Prostate gland (tissue), 2 donors: ENCODE measurements around the gene VPS13C.

ENCODE experiments used
- POLR2A ChIP-seq: fragments of 450-650 bp; IDR thresholded peaks from one replicate; pipeline ENCODE4 v1.6.1; 2016; ENCODE audit warnings: antibody characterized with exemption, mild to moderate bottlenecking
- POLR2AphosphoS5 ChIP-seq: sonication (generic); formaldehyde crosslinking; IDR thresholded peaks from one replicate; pipeline ENCODE4 v1.6.1; 2017; ENCODE audit warnings: antibody characterized with exemption
- TF ChIP-seq, protein P1 (sequence below), 4 experiments: fragments of 200-600 bp in 2 of 4; fragments of 450-650 bp in 2 of 4; sonication (generic) in 2 of 4; IDR thresholded peaks; 1 replicate in 3 of 4; 2 replicates in 1 of 4; pipeline ENCODE4 v1.5.1; 2016 to 2019; ENCODE audit warnings: antibody characterized with exemption in 4 of 4, mild to moderate bottlenecking in 2 of 4, moderate library complexity in 2 of 4

DNA sequence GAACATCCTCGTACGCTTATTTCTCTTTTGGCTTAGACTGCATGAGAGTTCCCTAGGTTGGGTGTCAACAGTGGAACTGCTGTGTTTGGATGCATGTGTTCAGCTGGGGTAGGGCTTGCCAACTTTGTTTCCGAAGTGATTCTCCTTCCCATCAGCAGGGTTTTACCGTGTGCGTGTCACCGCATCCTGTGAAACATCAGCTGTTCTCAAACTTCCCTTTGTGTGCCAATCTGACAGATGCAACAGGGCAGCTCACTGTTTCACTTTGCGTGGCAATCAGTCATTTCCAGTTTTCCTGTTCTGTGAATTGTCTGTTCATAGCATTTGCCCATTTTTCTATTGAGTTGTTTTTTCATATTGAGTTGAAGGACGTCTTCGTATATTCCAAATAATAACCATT, 218.8 kb downstream of the VPS13C start:
- TF ChIP-seq POLR2AphosphoS5 (no peak), POLR2A (no peak)
- TF ChIP-seq, protein P1, sequence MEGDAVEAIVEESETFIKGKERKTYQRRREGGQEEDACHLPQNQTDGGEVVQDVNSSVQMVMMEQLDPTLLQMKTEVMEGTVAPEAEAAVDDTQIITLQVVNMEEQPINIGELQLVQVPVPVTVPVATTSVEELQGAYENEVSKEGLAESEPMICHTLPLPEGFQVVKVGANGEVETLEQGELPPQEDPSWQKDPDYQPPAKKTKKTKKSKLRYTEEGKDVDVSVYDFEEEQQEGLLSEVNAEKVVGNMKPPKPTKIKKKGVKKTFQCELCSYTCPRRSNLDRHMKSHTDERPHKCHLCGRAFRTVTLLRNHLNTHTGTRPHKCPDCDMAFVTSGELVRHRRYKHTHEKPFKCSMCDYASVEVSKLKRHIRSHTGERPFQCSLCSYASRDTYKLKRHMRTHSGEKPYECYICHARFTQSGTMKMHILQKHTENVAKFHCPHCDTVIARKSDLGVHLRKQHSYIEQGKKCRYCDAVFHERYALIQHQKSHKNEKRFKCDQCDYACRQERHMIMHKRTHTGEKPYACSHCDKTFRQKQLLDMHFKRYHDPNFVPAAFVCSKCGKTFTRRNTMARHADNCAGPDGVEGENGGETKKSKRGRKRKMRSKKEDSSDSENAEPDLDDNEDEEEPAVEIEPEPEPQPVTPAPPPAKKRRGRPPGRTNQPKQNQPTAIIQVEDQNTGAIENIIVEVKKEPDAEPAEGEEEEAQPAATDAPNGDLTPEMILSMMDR (IDR thresholded peaks at IDR 0.05): no peak
